ENCODE results near the gene ZNF436.

Gene ZNF436

GRCh38 chr1:23368562-23369334 lies 888 bp downstream of the ZNF436 start:
- DNase-seq, result peak; percentile 90
- TF ChIP-seq CTCF (IDR thresholded peaks at IDR 0.05; ENCODE audit: low read depth, low read length), result peak; percentile 28; the same call in 1 of the 2 replicates
- peaks cover 4% of the 10 kb centered on the region; the same call in 1 of the 2 replicates for H3K36me3 ChIP-seq
- peaks cover 9% of the 10 kb centered on the region for H3K4me1 ChIP-seq
- H3K4me3 ChIP-seq (ENCODE audit: low read depth, low read length), result peak overlapping the region; percentile 94
- H3K27me3 ChIP-seq, result no peaks in the 10 kb centered on the region
- H3K9me3 ChIP-seq, result no peaks in the 10 kb centered on the region

GRCh38 chr1:23367791-23368561 lies 1.7 kb downstream of the ZNF436 start:
- Histone ChIP-seq H3K4me3 (ENCODE audit: low read depth, low read length) (peak overlapping the region; percentile 94), H3K9me3 (no peaks in the 10 kb centered on the region), H3K4me1 (peaks cover 9% of the 10 kb centered on the region), H3K27me3 (no peaks in the 10 kb centered on the region), H3K36me3 (peaks cover 4% of the 10 kb centered on the region; the same call in 1 of the 2 replicates)
- peak; percentile 95 for DNase-seq
- TF ChIP-seq CTCF (IDR thresholded peaks at IDR 0.05; ENCODE audit: low read depth, low read length), result no peak

DNA sequence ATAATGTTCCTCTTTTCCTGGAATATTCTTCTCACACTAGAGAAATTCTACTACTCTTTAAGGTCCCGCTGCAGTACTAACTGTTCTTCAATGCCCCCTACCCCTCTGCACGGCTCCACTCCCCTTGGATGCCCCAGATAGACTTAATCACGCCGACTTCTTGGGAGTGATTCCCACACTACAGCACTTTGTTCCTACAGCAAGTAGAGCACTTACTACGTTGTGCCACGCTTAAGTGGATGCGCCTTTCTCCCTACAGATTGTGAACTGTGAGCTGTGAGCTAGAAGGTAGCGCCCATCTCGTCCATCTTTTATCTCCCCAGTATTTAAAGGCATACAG lies 2.2 kb downstream of the ZNF436 start:
- no peak for DNase-seq
- TF ChIP-seq CTCF (IDR thresholded peaks at IDR 0.05; ENCODE audit: low read depth, low read length), result no peak

DNA sequence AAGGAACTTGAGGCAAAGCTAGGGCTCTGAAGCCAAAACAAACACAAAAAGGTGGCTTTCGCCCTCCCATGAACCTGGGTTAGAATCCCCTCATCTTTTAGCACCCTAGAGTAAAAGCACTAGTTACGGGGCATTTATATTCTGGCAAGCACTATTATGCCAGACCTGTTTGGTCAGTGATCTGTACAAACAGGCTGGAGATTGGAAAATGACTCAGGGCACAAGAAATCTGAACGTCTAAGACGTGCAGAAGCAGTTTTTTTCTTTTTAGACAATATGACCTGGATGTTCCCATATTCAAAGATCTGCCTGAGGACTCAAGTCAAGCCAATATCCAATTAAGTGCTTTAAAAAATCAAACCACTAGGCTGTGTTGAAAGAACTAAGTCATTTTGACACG lies 3.0 kb downstream of the ZNF436 start:
- peaks cover 9% of the 10 kb centered on the region for H3K4me1 ChIP-seq
- H3K27me3 ChIP-seq, result no peaks in the 10 kb centered on the region
- no peak for TF ChIP-seq CTCF (IDR thresholded peaks at IDR 0.05; ENCODE audit: low read depth, low read length)
- H3K9me3 ChIP-seq, result no peaks in the 10 kb centered on the region
- DNase-seq, result no peak
- no peak overlapping the region for H3K4me3 ChIP-seq (ENCODE audit: low read depth, low read length)
- peaks cover 17% of the 10 kb centered on the region for H3K36me3 ChIP-seq

More for the DNA sequence above, 2.2 kb downstream of the ZNF436 start:
- no peaks in the 10 kb centered on the region for H3K9me3 ChIP-seq
- H3K27me3 ChIP-seq, result no peaks in the 10 kb centered on the region
- H3K4me1 ChIP-seq, result peaks cover 9% of the 10 kb centered on the region
- H3K36me3 ChIP-seq, result peaks cover 8% of the 10 kb centered on the region
- peak overlapping the region; percentile 94 for H3K4me3 ChIP-seq (ENCODE audit: low read depth, low read length)

- no peak overlapping the region for H3K4me3 ChIP-seq (ENCODE audit: low read depth, low read length)
- H3K4me1 ChIP-seq, result peaks cover 9% of the 10 kb centered on the region
- H3K27me3 ChIP-seq, result no peaks in the 10 kb centered on the region
- TF ChIP-seq CTCF (IDR thresholded peaks at IDR 0.05; ENCODE audit: low read depth, low read length), result no peak
- H3K36me3 ChIP-seq, result peaks cover 21% of the 10 kb centered on the region
- H3K9me3 ChIP-seq, result no peaks in the 10 kb centered on the region
- no peak for DNase-seq
Observed at GRCh38 chr1:23366146-23366545, 3.5 kb downstream of the ZNF436 start.
